Fibroblast of the aortic adventitia (primary cell): Measurements from ENCODE around the gene DMD. TPM values are rescaled to one million over a fixed set of nuclear protein-coding genes. Genes with fewer than 3 reads are reported as not detected.

Experiments
- DNase-seq: peaks from one replicate; pipeline ENCODE4 v3.0.0-alpha.2; 2010; ENCODE audit warnings: low read depth
- H3K4me3 ChIP-seq: 2 replicates; pipeline ENCODE4 v1.5.1; 2011; ENCODE audit warnings: low read depth, mild to moderate bottlenecking, control low read depth, low read length, moderate library complexity
- CTCF ChIP-seq: IDR thresholded peaks from 2 replicates; pipeline ENCODE4 v1.5.1; 2011; ENCODE audit warnings: mild to moderate bottlenecking, low read length, control low read depth, inconsistent platforms; ENCODE audit not compliant: insufficient read depth
- total RNA-seq: library from RNA; depleted of rRNA; stranded (reverse); fragments of >200 nt; gene quantifications from 2 replicates; pipeline ENCODE4 v1.2.3, GENCODE V29; 2012; ENCODE audit warnings: low replicate concordance

DMD gene
- total RNA-seq, 1 donor, result 10.3 TPM

GRCh38 chrX:32871636-32872035, 339.7 kb downstream of the DMD start:
- H3K4me3 ChIP-seq, result no peak overlapping the region
- no peak for TF ChIP-seq CTCF
- no peak for DNase-seq

- no peak for TF ChIP-seq CTCF
- no peak for DNase-seq
- no peak overlapping the region for H3K4me3 ChIP-seq
These were observed 342.8 kb downstream of the DMD start for GRCh38 chrX:32868524-32868895.

GRCh38 chrX:32867781-32868523, 343.4 kb downstream of the DMD start:
- DNase-seq, result no peak
- TF ChIP-seq CTCF, result no peak
- no peak overlapping the region for H3K4me3 ChIP-seq

GRCh38 chrX:32852203-32852602, 359.1 kb downstream of the DMD start:
- H3K4me3 ChIP-seq, result no peak overlapping the region
- DNase-seq, result no peak
- TF ChIP-seq CTCF, result no peak

- no peak for DNase-seq
- H3K4me3 ChIP-seq, result no peak overlapping the region
- TF ChIP-seq CTCF, result no peak
These were observed 359.8 kb downstream of the DMD start for GRCh38 chrX:32851556-32851955.

- DNase-seq, result no peak
- TF ChIP-seq CTCF, result no peak
- H3K4me3 ChIP-seq, result no peak overlapping the region
These were observed 363.4 kb downstream of the DMD start for GRCh38 chrX:32847921-32848320.

GRCh38 chrX:32842053-32842452, 369.3 kb downstream of the DMD start:
- TF ChIP-seq CTCF, result no peak
- no peak for DNase-seq
- H3K4me3 ChIP-seq, result no peak overlapping the region
